Measurements from ENCODE around the gene DNAJC13.
"Not testable (repeated sequence)": the region's sequence is repeated elsewhere in the genome, so short reads cannot be mapped to it uniquely, and the experiment has no call there.

Gene DNAJC13

DNA sequence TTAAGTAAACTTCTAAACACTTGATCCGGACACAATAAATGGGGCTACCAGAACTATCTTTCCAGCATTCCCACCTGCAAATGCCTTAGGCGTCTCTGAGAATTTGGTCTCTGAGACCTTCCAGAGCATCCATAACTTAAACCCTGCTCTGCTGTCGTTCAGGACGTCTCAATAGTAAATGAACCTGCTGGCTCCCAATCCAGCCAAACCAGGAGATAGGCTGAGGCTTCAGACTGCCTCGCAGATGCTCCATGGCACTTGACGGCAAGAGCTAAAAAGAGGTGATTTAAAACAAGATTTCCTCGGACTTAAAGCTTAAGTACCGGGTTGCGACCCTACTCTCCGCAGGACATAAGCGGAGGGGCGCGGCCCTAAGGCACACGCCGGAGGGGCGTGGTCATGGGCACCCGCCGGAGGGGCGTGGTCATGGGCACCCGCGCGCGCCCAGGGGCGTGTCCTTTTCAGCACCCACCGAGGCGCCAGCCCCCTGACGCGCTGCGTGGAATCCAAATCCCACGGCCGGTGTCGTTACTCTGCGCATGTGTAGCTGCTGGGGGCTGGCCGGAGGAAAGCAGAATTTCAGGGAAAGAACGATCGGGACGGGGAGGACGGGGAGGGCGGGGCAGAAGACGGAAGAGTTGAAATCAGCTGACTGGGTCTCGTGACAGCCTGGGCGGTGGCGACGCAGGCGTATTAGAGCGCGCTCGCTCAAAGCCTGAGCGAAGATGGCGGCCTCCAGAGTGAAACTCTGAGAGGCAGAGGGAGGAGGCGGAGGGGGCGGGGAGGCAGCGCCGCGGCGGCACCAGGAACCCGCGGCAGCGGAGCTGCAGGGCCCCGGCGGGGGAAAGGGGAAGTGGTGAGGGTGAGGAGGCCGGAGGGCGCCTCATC lies at the start of gene DNAJC13:
DNAJC13 (plus strand) TSS at position 696 of the 888 bp plus-strand sequence. CDS start 17,049 bp downstream, outside the sequence.
- peak; percentile 86 for DNase-seq (ENCODE audit: low read depth)

DNA sequence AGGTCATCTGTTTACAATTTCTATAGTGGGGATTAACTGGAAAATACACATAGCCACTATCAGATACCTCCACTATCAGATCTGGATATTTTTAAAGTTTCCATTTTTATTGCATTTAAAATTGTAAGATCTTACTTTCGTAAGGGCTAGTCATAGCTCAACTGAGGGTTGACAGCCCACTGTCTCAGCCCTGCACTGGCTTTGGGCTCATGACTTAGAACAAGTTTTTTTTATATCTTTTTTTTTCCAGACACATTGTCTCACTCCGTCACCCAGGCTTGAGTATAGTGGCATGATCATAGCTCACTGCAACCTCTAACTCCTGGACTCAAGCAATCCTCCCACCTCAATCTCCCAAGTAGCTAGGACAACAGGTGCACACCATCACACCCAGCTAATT lies 48.8 kb upstream of the DNAJC13 start:
- DNase-seq (ENCODE audit: low read depth), result no peak

DNA sequence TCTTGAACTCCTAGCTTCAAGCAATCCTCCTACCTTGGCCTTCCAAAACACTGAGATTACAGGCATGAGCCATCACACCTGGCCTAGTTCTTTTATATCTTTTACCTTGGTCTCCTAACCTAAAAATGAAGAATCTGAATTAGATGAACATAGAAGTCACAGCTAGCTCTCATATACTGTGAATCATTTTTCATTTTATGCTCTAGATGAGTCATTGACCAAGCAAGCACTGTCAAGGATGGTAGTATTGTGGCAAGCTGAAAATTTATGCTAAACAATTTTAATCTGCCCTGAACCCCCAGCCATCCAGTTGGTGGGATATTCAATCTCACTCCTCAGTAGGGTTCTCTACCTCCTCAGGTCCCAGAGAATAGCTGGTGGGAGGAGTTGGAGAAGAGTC lies 48.3 kb upstream of the DNAJC13 start:
- DNase-seq (ENCODE audit: low read depth), result no peak

DNA sequence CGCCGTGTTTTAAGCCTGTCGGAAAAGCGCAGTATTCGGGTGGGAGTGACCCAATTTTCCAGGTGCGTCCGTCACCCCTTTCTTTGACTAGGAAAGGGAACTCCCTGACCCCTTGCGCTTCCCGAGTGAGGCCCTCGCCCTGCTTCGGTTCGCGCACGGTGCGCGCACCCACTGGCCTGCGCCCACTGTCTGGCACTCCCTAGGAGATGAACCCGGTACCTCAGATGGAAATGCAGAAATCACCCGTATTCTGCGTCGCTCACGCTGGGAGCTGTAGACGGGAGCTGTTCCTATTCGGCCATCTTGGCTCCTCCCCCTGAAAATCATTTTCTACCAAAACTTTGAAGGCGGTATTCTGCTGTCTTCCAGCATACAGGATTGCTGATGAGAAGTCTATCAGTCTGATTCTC lies 40.4 kb upstream of the DNAJC13 start:
- DNase-seq (ENCODE audit: low read depth), result not testable (repeated sequence)

DNA sequence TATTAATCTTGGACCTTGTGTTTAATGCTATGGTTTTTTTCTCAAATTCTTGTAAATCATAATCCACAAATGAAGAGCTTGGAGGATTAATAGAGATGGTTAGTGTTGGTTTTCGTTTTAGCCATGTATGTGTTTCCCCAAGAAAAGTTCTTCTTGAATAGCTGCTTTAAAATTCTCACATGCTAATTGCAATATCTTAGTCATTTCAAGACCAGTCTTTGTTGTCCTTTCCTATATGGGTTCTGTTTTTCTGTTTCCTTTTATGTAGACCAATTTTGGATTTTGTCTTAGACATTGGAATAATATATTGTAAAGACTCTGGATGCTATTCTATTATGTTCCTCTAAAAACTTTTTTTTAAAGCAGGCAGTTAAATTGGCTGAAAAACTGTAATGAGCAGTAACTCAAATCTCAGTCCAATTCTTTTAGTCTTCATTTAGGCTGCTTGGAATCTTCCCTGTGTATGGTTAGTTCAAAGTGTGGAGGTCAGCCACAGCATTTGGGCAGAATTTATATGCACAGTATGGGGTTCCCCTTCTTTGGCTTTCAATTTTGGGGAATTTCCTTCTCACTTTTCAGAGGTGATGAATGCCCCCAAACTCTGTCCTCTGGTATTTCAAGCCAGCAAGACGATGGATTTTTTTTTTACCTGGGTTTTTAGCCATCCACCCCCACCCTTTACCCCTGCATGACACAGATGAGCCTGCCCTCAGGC lies 39.1 kb upstream of the DNAJC13 start:
- no peak for DNase-seq (ENCODE audit: low read depth)

DNA sequence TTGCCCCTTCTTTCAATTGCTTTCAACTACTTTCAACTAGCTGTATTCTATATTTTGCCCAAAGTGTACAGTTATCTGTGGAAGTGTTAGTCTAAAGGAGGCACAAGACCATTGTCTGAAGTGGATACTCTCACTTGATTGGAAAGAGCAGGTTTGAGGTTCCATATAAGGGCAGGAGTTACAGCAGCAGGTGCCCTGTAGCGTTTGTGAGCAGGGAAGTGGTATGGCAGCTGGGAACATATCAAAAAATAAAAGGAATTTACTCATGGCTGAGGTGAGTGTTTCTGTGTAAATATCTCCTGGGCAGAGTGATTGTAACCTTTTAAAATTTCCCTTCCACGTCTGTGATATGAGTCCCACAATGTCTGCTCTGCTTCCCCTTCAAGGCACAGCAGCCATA lies 38.5 kb upstream of the DNAJC13 start:
- DNase-seq (ENCODE audit: low read depth), result no peak

GRCh38 chr3:132380920-132381319 lies 36.4 kb upstream of the DNAJC13 start:
- DNase-seq (ENCODE audit: low read depth), result no peak

GRCh38 chr3:132381348-132381944 lies 35.9 kb upstream of the DNAJC13 start:
- no peak for DNase-seq (ENCODE audit: low read depth)

DNA sequence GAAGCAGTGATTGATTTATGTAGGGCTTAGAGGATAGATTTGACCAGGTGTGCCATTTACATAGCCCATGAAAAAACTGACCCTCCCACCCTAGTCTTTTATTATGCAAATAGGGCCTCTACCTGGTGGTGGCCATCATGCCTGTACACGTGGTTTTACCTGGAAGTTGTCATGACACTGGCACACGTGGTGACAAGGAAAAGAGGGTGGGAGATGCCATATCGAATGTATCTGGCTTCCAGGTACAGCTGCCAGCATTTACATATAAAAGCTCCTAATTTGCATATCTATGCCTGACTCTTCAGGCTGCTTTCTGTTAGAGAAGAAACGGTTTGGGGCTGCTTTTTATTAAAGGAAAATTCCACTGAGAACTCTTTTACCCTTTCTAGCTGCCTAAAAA lies 35.0 kb upstream of the DNAJC13 start:
- DNase-seq (ENCODE audit: low read depth), result no peak

DNA sequence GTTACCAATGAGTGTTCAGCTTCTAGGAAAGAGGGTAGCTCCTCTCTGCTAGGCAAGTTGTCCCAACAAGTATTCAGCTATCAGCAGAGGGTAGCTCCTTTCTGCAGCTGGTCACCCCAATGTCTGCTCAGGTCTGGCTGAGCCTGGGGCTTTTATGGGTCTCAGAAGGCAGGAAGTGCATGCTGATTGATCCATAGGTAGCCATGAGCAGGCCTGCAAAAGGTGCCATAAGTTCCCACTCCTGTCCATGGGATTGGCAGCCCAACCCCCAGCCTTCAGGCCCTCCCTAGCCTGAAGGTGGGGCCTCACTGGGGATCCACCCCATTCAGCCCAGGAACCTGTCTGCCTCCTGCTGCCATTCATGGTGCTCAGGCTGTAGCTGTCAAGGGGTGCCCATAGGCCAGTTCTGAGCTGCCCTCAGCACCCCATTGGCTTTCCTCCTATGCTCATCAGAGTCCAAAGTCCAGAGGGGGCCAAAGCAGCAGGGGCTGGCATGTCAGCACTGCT lies 34.6 kb upstream of the DNAJC13 start:
- DNase-seq (ENCODE audit: low read depth), result no peak

DNA sequence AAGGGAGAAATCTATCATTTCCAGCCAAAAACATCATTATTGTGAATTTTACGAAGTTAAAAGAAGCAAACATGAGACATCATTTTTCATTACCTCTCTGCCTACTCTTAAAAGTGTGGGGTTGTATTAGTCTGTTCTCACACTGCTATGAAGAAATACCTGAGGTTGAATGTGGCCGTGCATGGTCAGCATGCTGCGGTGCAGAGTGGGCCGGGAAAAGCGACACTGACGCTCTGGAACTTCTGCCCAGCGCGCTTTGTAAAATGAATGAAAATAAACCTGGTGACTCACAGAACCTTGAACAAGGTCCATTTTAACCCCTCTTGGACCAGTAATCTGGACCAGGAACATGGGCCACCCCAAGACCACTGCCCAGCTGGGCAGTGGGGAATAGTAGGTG lies 31.0 kb upstream of the DNAJC13 start:
- no peak for DNase-seq (ENCODE audit: low read depth)

- not testable (repeated sequence) for DNase-seq (ENCODE audit: low read depth)
Observed at GRCh38 chr3:132392675-132393074, 24.6 kb upstream of the DNAJC13 start.

- DNase-seq (ENCODE audit: low read depth), result no peak
Observed at GRCh38 chr3:132394320-132394719, 23.0 kb upstream of the DNAJC13 start.

DNA sequence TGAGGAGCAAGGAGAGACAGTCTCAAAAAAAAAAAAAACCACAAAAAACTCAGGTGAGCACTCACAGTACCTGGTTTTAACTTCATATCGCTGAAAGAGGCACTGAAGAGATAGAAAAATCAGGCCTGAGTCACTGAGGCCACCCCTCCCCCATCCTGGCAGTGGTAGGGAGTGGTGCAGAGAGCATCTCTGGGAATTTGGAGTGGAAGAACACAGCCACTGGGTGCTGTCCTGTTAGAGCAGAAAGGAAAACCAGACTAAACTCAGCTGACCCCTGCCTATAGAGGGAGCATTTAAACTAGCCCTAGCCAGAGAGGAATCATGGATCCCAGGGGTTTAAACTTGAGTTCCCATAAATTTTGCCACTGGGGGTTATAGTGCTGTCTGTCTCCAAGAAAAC lies 22.2 kb upstream of the DNAJC13 start:
- no peak for DNase-seq (ENCODE audit: low read depth)

- no peak for DNase-seq (ENCODE audit: low read depth)
Observed at GRCh38 chr3:132396255-132396654, 21.0 kb upstream of the DNAJC13 start.

- not testable (repeated sequence) for DNase-seq (ENCODE audit: low read depth)
Observed at GRCh38 chr3:132396776-132397175, 20.5 kb upstream of the DNAJC13 start.

GRCh38 chr3:132399054-132399929 lies 18.0 kb upstream of the DNAJC13 start:
- no peak for DNase-seq (ENCODE audit: low read depth)

DNA sequence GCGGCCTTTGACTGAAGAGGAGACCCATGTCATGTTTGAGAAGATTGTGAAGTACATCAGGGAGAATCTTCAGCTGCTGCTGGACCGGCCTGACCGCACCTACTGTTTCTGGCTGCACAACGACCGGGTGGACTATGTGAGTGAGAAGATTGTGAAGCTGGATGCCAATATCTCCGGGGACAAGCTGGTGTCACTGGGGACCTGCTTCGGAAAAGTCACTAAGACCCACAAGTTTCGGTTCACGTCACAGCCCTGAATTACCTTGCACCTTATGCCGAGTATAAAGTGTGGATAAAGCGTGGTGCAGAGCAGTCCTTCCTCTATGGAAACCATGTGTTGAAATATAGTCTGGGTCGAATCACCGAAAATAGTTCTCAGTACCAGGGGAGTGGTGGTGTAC lies 16.0 kb upstream of the DNAJC13 start:
- DNase-seq (ENCODE audit: low read depth), result no peak

DNA sequence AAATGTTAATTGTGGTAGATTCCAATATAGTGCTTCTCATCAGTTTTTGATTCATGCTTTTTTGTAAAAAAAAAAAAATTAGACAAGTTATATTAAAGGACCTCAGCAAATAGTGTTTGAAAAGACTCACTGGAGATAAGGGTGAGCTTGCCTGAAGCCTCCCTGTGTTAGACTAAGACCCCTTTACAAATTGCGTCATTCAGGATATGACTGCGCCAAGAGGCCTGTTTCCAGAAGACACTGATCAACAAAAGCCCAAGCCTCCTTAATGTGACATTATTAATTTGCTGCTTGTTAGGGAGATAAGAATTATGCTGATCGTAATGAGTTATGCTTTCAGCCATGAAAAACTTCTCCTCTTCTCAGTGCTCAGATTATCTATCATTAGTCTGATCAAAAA lies 13.0 kb upstream of the DNAJC13 start:
- no peak for DNase-seq (ENCODE audit: low read depth)

DNA sequence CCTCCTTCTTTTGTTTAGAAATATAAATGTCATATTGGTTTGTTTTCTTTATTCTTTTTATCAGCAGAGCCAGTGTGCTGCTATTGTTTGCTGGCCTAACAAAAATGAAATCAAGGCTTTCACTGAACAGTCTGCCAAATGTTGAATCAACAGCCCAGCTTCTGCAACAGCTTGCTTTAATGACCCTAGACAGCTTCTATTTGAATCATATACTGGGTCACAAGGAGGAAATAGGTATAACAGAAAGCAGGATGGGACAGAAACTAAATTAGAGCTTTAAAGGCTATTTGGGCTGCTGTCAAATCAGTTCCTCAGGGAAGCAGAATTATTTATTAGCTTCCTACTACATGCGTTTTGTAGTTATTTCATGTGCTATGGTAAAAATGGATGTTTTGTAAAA lies 12.1 kb upstream of the DNAJC13 start:
- no peak for DNase-seq (ENCODE audit: low read depth)

- no peak for DNase-seq (ENCODE audit: low read depth)
Observed at GRCh38 chr3:132405609-132406299, 11.5 kb upstream of the DNAJC13 start.
